Natural killer cell (primary cell): ENCODE results near the gene SLC41A3. TPM values are rescaled to one million over a fixed set of nuclear protein-coding genes. Genes with fewer than 3 reads are reported as not detected.
"Not testable (repeated sequence)": the region's sequence is repeated elsewhere in the genome, so short reads cannot be mapped to it uniquely, and the experiment has no call there.

Experiments used
- ATAC-seq, 3 donors: fragments of 150-1000 bp in 2 of 3; fragments of 200-7000 bp in 1 of 3; cut with Tn5 transposase; 1 replicate in 1 of 3; 2 replicates in 2 of 3; pipeline ENCODE4 v1.10.0; 2021; ENCODE audit warnings: mild to moderate bottlenecking in 2 of 3, moderate library complexity in 2 of 3
- DNase-seq, 2 donors: peaks; one replicate each; pipeline versions ENCODE4 v3.0.0 to v3.0.0-alpha.2; 2013 to 2021; ENCODE audit warnings: mixed read lengths in 1 of 2
- H3K27ac ChIP-seq: one replicate; pipeline ENCODE4 v1.5.1; 2013; ENCODE audit warnings: mild to moderate bottlenecking, low read length
- H3K27me3 ChIP-seq: one replicate; pipeline ENCODE4 v1.6.1; 2013; ENCODE audit warnings: low read length; ENCODE audit not compliant: control insufficient read depth, insufficient read depth
- H3K36me3 ChIP-seq: one replicate; pipeline ENCODE4 v1.6.1; 2013; ENCODE audit warnings: low read length; ENCODE audit not compliant: control insufficient read depth, insufficient read depth
- H3K4me1 ChIP-seq: one replicate; pipeline ENCODE4 v1.6.1; 2013; ENCODE audit warnings: low read length; ENCODE audit not compliant: control insufficient read depth, insufficient read depth
- H3K4me3 ChIP-seq: one replicate; pipeline ENCODE4 v1.5.1; 2013; ENCODE audit warnings: low read length
- H3K9me3 ChIP-seq: one replicate; pipeline ENCODE4 v1.6.1; 2013; ENCODE audit warnings: low read length; ENCODE audit not compliant: control insufficient read depth, insufficient read depth
- H3K27ac Mint-ChIP-seq, 2 donors: one replicate each; pipeline ENCODE4 v1.8.0; 2022; ENCODE audit warnings: mild to moderate bottlenecking in 2 of 2, mixed read lengths in 2 of 2, moderate library complexity in 1 of 2
- H3K27me3 Mint-ChIP-seq, 2 donors: one replicate each; pipeline ENCODE4 v1.8.0; 2022; ENCODE audit warnings: low read depth in 2 of 2, mixed read lengths in 2 of 2
- H3K36me3 Mint-ChIP-seq: one replicate; pipeline ENCODE4 v1.8.0; 2022; ENCODE audit warnings: mixed read lengths
- H3K4me1 Mint-ChIP-seq, 2 donors: one replicate each; pipeline ENCODE4 v1.8.0; 2022; ENCODE audit warnings: mixed read lengths in 2 of 2
- H3K4me3 Mint-ChIP-seq: one replicate; pipeline ENCODE4 v1.8.0; 2022; ENCODE audit warnings: mild to moderate bottlenecking, moderate library complexity, mixed read lengths
- H3K9me3 Mint-ChIP-seq, 2 donors: one replicate each; pipeline ENCODE4 v1.8.0; 2022; ENCODE audit warnings: mixed read lengths in 2 of 2
- CTCF ChIP-seq: fragments of 200-600 bp; IDR thresholded peaks from one replicate; pipeline ENCODE4 v1.8.0; 2022; ENCODE audit warnings: antibody characterized with exemption
- WGBS: methylation state at CpG from one replicate; pipeline ENCODE4 v1.1.7; 2013; ENCODE audit warnings: missing lambda C conversion rate; ENCODE audit not compliant: insufficient coverage; 5-methylcytosine and 5-hydroxymethylcytosine counted together
- intact Hi-C: fragments of 100-400 bp; cut with micrococcal nuclease; formaldehyde crosslinking; loops from one replicate; pipeline ENCODE4 v1.14.2; 2022
- total RNA-seq, 4 donors: library from RNA; stranded (reverse); fragments of 120-200 nt in 1 of 4; gene quantifications; one replicate each; pipeline versions ENCODE4 v1.2.3 to v1.2.4, GENCODE V29; 2013 to 2022

SLC41A3 gene
- total RNA-seq, 3 donors from 2014 or later (not counting 1 experiment from before 2014, with no cell fraction given): 24.2 to 29.6 (median 27.1) TPM

GRCh38 chr3:125967156-125967555, 116.8 kb downstream of the SLC41A3 start:
- Mint-ChIP-seq H3K4me1 (peaks cover 0 to 2% of the 10 kb centered on the region in 2 donors), H3K36me3 (no peaks in the 10 kb centered on the region), H3K9me3 (no peaks in the 10 kb centered on the region), H3K27me3 (peaks cover 8 to 20% of the 10 kb centered on the region in 2 donors), H3K27ac (no peak overlapping the region), H3K4me3 (no peak overlapping the region)
- peaks cover 18% of the 10 kb centered on the region for H3K27me3 ChIP-seq
- TF ChIP-seq CTCF: no peak
- H3K4me3 ChIP-seq: no peak overlapping the region
- no peak overlapping the region for H3K27ac ChIP-seq
- intact Hi-C loops: no loop called here
- peaks cover 3% of the 10 kb centered on the region for H3K4me1 ChIP-seq
- no peaks in the 10 kb centered on the region for H3K9me3 ChIP-seq
- DNase-seq (no peak), ATAC-seq (no peak)
- no peaks in the 10 kb centered on the region for H3K36me3 ChIP-seq

GRCh38 chr3:125965505-125965904, 118.4 kb downstream of the SLC41A3 start:
- intact Hi-C loops: no loop called here
- TF ChIP-seq CTCF: no peak
- no peaks in the 10 kb centered on the region for H3K36me3 ChIP-seq
- DNase-seq: no peak
- H3K27ac Mint-ChIP-seq: no peak overlapping the region
- H3K9me3 ChIP-seq: no peaks in the 10 kb centered on the region
- H3K4me3 Mint-ChIP-seq: no peak overlapping the region
- no peaks in the 10 kb centered on the region for H3K4me1 Mint-ChIP-seq
- WGBS: 93% methylated on average over 3 of the region's 3 CpGs
- H3K4me3 ChIP-seq: no peak overlapping the region
- no peaks in the 10 kb centered on the region for H3K9me3 Mint-ChIP-seq
- H3K27ac ChIP-seq: no peak overlapping the region
- peaks cover 2 to 4% of the 10 kb centered on the region in 2 donors for H3K27me3 Mint-ChIP-seq
- H3K27me3 ChIP-seq: peaks cover 9% of the 10 kb centered on the region
- H3K36me3 Mint-ChIP-seq: no peaks in the 10 kb centered on the region
- no peak for ATAC-seq
- no peaks in the 10 kb centered on the region for H3K4me1 ChIP-seq

GRCh38 chr3:125963834-125964233, 120.1 kb downstream of the SLC41A3 start:
- H3K27ac ChIP-seq, H3K9me3 ChIP-seq, H3K4me1 Mint-ChIP-seq, H3K36me3 ChIP-seq, H3K4me3 ChIP-seq, H3K4me3 Mint-ChIP-seq, H3K4me1 ChIP-seq, H3K9me3 Mint-ChIP-seq, DNase-seq, H3K27ac Mint-ChIP-seq, H3K27me3 ChIP-seq, ATAC-seq, H3K27me3 Mint-ChIP-seq, H3K36me3 Mint-ChIP-seq, intact Hi-C loops: not testable (repeated sequence)
- no CpG with 5 or more reads among the region's 1 CpG for WGBS

GRCh38 chr3:125961289-125961589, 122.7 kb downstream of the SLC41A3 start:
- H3K36me3 ChIP-seq: no peaks in the 10 kb centered on the region
- no peak overlapping the region for H3K4me3 ChIP-seq
- no peak for DNase-seq
- no peaks in the 10 kb centered on the region for H3K4me1 Mint-ChIP-seq
- intact Hi-C loops: no loop called here
- no peak overlapping the region for H3K4me3 Mint-ChIP-seq
- no peak overlapping the region for H3K27ac ChIP-seq
- H3K36me3 Mint-ChIP-seq: no peaks in the 10 kb centered on the region
- ATAC-seq: no peak
- no peaks in the 10 kb centered on the region for H3K9me3 Mint-ChIP-seq
- H3K9me3 ChIP-seq: no peaks in the 10 kb centered on the region
- no peak overlapping the region for H3K27ac Mint-ChIP-seq
- H3K27me3 Mint-ChIP-seq: peaks cover 5 to 8% of the 10 kb centered on the region in 2 donors
- no peak for TF ChIP-seq CTCF
- H3K4me1 ChIP-seq: no peaks in the 10 kb centered on the region
- H3K27me3 ChIP-seq: no peaks in the 10 kb centered on the region
- WGBS: 92% methylated on average over 5 of the region's 6 CpGs
